HG03565 (cell line): ENCODE results near the gene KRT6B.
"Not testable (repeated sequence)": the region's sequence is repeated elsewhere in the genome, so short reads cannot be mapped to it uniquely, and the experiment has no call there.

Experiments
- ATAC-seq: cut with Tn5 transposase; IDR thresholded peaks from one replicate; pipeline ENCODE4 v1.9.1; 2021; ENCODE audit warnings: mild to moderate bottlenecking, moderate library complexity; ENCODE audit not compliant: unreplicated experiment

Gene KRT6B

GRCh38 chr12:52452101-52452500 lies at the start of gene KRT6B:
Gene KRT6B, minus strand, starts transcription at chr12:52452146. Its CDS starts 68 bp downstream, at chr12:52452078.
- ATAC-seq = no peak

GRCh38 chr12:52501490-52501889 lies 49.5 kb upstream of the KRT6B start:
- no peak for ATAC-seq

- not testable (repeated sequence) for ATAC-seq
These were observed 48.6 kb upstream of the KRT6B start for GRCh38 chr12:52500574-52500973.

GRCh38 chr12:52499806-52500560 lies 48.0 kb upstream of the KRT6B start:
- no peak for ATAC-seq

GRCh38 chr12:52498946-52499345 lies 47.0 kb upstream of the KRT6B start:
- ATAC-seq = no peak

- no peak for ATAC-seq
These were observed 46.0 kb upstream of the KRT6B start for GRCh38 chr12:52497975-52498374.

GRCh38 chr12:52496590-52497071 lies 44.7 kb upstream of the KRT6B start:
- ATAC-seq = no peak

- no peak for ATAC-seq
These were observed 44.1 kb upstream of the KRT6B start for GRCh38 chr12:52496054-52496453.

- ATAC-seq = no peak
These were observed 43.4 kb upstream of the KRT6B start for GRCh38 chr12:52495389-52495788.

GRCh38 chr12:52494518-52494917 lies 42.6 kb upstream of the KRT6B start:
- no peak for ATAC-seq

- no peak for ATAC-seq
These were observed 42.2 kb upstream of the KRT6B start for GRCh38 chr12:52494100-52494499.

GRCh38 chr12:52493172-52493571 lies 41.2 kb upstream of the KRT6B start, which contains the start of gene KRT6A:
Gene KRT6A, minus strand, starts transcription at chr12:52493257. Its CDS starts 69 bp downstream, at chr12:52493188.
- ATAC-seq = no peak

- ATAC-seq = not testable (repeated sequence)
These were observed 40.5 kb upstream of the KRT6B start for GRCh38 chr12:52492405-52492804.

- ATAC-seq = not testable (repeated sequence)
These were observed 39.5 kb upstream of the KRT6B start for GRCh38 chr12:52491495-52491894.

GRCh38 chr12:52488736-52489135 lies 36.8 kb upstream of the KRT6B start:
- ATAC-seq = no peak

GRCh38 chr12:52487744-52488443 lies 35.9 kb upstream of the KRT6B start:
- ATAC-seq = not testable (repeated sequence)

- no peak for ATAC-seq
These were observed 35.3 kb upstream of the KRT6B start for GRCh38 chr12:52487211-52487610.

- no peak for ATAC-seq
These were observed 34.5 kb upstream of the KRT6B start for GRCh38 chr12:52486166-52487105.

GRCh38 chr12:52480073-52480472 lies 28.1 kb upstream of the KRT6B start:
- no peak for ATAC-seq

- no peak for ATAC-seq
These were observed 25.7 kb upstream of the KRT6B start for GRCh38 chr12:52477651-52478050.

- no peak for ATAC-seq
These were observed 22.3 kb upstream of the KRT6B start for GRCh38 chr12:52474212-52474611.
